ENCODE measurements around the gene ZIC4.

The ZIC4 gene

DNA sequence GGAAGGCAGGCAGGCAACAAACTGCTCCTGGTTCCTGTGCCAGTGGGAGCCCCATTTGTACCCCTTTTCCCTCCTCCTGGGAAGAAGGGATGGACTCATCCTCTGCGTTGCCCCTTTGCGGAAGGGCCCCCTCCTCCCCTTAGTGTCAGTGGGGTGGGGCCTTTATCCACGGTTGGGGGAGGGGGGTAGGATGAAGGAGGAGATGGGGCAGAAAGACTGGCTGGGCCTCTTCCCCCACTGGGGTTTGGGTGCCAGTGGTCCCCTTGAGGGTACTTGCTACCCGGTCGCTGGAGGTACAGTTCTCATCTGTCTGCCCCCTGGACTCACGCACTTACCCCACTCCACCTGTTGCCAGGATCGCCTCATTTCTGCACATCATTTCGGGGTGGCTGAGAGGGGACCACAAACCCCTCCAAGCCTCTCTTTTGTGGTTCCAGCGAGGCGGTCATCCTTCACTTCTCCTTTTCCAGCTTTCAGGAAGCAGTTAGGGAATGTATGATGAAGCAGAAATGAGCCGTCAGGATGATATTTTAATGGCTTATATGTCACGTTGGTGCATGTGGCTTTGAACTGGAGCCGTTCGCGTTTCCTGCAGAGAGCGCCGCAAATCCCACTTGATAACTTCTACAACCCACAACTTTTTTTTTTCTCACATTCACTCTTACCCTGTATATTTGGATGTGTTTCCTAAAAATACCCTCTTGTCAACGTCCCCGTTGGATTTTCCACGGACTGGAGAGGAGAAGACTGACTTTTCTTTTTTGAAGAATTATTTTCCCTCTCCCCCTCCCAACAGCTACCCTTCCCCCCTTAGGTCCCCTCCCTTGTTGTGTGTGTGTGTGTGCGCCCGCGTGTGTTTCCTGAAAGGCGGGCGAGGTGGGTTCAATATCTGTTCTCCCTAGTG is at the start of gene ZIC4:
ZIC4 (minus strand) TSS at position 516 of the 904 bp plus-strand sequence. CDS start 3,746 bp downstream, outside the sequence.
- Histone ChIP-seq H3K4me3 (ENCODE audit: low read length) (no peak within 1 kb of the TSS), H3K36me3 (ENCODE audit: control insufficient read depth, insufficient read depth, low read length) (no peaks in the 10 kb centered on the region), H3K9me3 (ENCODE audit: control insufficient read depth, low read length) (no peaks in the 10 kb centered on the region), H3K27me3 (ENCODE audit: control insufficient read depth, insufficient read depth, low read length) (peaks cover 93% of the 10 kb centered on the region), H3K4me1 (ENCODE audit: control insufficient read depth, insufficient read depth, low read length) (peaks cover 12% of the 10 kb centered on the region), H3K9ac (ENCODE audit: low read length) (no peak within 1 kb of the TSS)

DNA sequence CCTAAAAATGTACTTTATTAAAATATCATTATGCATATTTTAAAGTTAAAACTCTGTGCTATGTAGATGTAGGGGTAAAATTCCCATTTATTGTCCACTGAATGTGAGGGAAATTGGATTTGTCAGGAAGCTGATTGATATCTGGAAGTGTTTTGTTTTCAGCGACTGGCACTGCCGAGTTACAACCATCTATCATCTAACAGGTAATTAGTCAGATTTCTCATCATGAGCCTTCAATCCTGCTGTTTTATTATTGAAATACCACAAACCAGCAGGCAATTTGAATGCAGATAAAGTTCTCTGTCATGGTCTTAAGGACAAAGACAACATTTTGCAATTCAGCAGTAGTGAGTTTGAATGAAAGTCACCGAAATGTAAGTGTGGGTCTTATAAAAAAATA is 43.3 kb upstream of the ZIC4 start:
- Histone ChIP-seq H3K36me3 (ENCODE audit: control insufficient read depth, insufficient read depth, low read length) (no peaks in the 10 kb centered on the region), H3K27me3 (ENCODE audit: control insufficient read depth, insufficient read depth, low read length) (no peaks in the 10 kb centered on the region), H3K9me3 (ENCODE audit: control insufficient read depth, low read length) (no peaks in the 10 kb centered on the region), H3K4me3 (ENCODE audit: low read length) (no peak overlapping the region), H3K9ac (ENCODE audit: low read length) (no peak overlapping the region), H3K4me1 (ENCODE audit: control insufficient read depth, insufficient read depth, low read length) (no peaks in the 10 kb centered on the region)

DNA sequence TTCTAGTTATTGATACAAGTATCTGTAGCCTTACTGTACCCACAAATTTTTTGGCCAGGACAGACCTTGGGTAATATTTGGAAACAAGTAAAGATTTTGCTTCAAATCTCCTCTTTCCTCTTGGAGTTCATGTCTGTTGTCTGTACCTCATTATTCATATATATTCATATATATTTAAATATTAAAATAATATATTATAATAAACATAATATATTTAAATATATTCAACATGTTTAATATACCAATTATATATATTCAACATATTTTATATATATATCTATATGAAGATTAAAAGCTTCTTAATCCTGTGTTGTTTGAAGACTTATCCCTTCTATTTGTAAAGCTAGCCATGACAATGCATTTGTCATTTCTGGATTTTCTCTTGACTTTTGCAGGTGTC is 40.9 kb upstream of the ZIC4 start:
- Histone ChIP-seq H3K4me3 (ENCODE audit: low read length) (no peak overlapping the region), H3K4me1 (ENCODE audit: control insufficient read depth, insufficient read depth, low read length) (no peaks in the 10 kb centered on the region), H3K9me3 (ENCODE audit: control insufficient read depth, low read length) (no peaks in the 10 kb centered on the region), H3K27me3 (ENCODE audit: control insufficient read depth, insufficient read depth, low read length) (no peaks in the 10 kb centered on the region), H3K36me3 (ENCODE audit: control insufficient read depth, insufficient read depth, low read length) (no peaks in the 10 kb centered on the region), H3K9ac (ENCODE audit: low read length) (no peak overlapping the region)

DNA sequence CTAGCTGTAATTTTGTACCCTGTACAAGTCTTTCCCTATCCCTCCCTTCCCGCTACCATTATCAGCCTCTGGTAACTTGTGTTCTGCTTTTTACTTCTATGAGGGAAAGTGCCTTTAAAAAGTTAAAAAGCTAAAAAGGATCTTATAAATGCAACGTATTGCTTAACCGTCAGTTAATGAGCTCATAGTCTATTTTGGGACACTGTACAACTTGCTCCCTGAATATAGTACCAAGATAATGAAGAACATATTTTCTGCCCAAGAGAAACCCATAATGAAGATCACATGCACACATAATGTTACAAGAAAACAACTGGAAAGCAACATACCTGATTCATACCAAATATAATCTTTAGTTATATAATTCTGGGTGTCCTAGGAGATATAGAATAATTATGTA is 25.4 kb upstream of the ZIC4 start:
- H3K4me1 ChIP-seq (ENCODE audit: control insufficient read depth, insufficient read depth, low read length), result no peaks in the 10 kb centered on the region
- H3K27me3 ChIP-seq (ENCODE audit: control insufficient read depth, insufficient read depth, low read length), result no peaks in the 10 kb centered on the region
- H3K9ac ChIP-seq (ENCODE audit: low read length), result no peak overlapping the region
- H3K9me3 ChIP-seq (ENCODE audit: control insufficient read depth, low read length), result no peaks in the 10 kb centered on the region
- H3K36me3 ChIP-seq (ENCODE audit: control insufficient read depth, insufficient read depth, low read length), result no peaks in the 10 kb centered on the region
- no peak overlapping the region for H3K4me3 ChIP-seq (ENCODE audit: low read length)

DNA sequence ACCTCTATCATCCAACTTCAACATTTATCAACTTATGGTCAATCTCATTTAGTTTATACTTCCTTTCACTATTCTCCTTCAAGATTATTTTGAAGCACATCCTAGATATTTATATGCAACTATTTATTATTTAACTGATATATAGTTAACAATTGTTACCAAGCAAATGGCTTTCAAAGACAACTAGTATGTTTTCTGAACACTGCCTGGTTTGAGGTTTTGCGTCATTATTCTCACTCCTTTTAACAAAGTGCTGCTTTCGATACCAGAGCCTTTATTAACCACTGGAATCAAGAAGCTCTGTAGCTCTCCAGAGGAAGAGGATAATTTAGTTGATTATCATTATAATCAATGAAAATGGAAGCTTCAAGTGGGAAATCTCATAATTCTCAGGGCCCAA is 22.4 kb upstream of the ZIC4 start:
- Histone ChIP-seq H3K36me3 (ENCODE audit: control insufficient read depth, insufficient read depth, low read length) (no peaks in the 10 kb centered on the region), H3K4me1 (ENCODE audit: control insufficient read depth, insufficient read depth, low read length) (no peaks in the 10 kb centered on the region), H3K9me3 (ENCODE audit: control insufficient read depth, low read length) (no peaks in the 10 kb centered on the region), H3K4me3 (ENCODE audit: low read length) (no peak overlapping the region), H3K27me3 (ENCODE audit: control insufficient read depth, insufficient read depth, low read length) (peaks cover 14% of the 10 kb centered on the region), H3K9ac (ENCODE audit: low read length) (no peak overlapping the region)

DNA sequence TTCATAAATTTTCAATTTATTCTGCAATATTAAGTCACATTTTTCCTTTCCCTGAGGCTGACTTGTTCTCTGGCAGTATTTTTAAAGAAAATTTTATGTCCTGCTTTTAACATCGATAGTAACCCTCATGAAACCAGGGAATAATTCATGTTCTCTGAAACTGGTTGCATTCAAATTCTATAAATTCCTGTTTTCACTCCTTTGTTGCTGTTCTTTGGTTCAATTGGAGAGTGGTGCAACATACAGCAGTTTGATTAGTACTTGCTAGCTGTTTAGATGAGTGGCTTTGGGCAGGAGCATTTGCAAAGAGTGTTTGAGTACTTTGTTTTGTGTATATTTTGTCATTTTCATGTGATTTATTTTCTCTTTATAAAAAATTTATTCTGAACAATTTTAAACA is 22.0 kb upstream of the ZIC4 start:
- H3K36me3 ChIP-seq (ENCODE audit: control insufficient read depth, insufficient read depth, low read length), result no peaks in the 10 kb centered on the region
- no peak overlapping the region for H3K9ac ChIP-seq (ENCODE audit: low read length)
- H3K27me3 ChIP-seq (ENCODE audit: control insufficient read depth, insufficient read depth, low read length), result peaks cover 19% of the 10 kb centered on the region
- H3K4me3 ChIP-seq (ENCODE audit: low read length), result no peak overlapping the region
- H3K9me3 ChIP-seq (ENCODE audit: control insufficient read depth, low read length), result no peaks in the 10 kb centered on the region
- H3K4me1 ChIP-seq (ENCODE audit: control insufficient read depth, insufficient read depth, low read length), result no peaks in the 10 kb centered on the region

DNA sequence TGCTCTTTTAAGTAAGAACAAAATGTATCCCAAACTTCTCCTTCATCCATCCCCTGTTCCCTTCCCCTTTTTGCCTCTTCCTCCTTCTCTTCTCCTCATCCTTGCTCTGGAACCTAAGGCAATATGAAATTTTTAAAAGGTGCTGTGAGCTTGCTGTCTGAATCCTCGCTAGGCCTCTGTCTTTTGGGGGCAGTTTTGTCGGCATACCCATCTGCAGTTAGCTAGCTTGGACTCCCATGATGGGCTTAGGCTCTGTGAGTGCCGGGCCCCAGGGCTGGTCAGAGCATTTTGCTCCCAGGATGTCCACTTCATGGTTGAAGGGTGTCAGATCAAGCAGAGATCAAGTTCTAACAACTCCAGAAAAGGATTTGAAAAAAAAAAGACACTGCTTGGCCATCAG is 21.4 kb upstream of the ZIC4 start:
- Histone ChIP-seq H3K9me3 (ENCODE audit: control insufficient read depth, low read length) (no peaks in the 10 kb centered on the region), H3K27me3 (ENCODE audit: control insufficient read depth, insufficient read depth, low read length) (peaks cover 25% of the 10 kb centered on the region), H3K36me3 (ENCODE audit: control insufficient read depth, insufficient read depth, low read length) (no peaks in the 10 kb centered on the region), H3K4me1 (ENCODE audit: control insufficient read depth, insufficient read depth, low read length) (no peaks in the 10 kb centered on the region), H3K4me3 (ENCODE audit: low read length) (no peak overlapping the region), H3K9ac (ENCODE audit: low read length) (no peak overlapping the region)

DNA sequence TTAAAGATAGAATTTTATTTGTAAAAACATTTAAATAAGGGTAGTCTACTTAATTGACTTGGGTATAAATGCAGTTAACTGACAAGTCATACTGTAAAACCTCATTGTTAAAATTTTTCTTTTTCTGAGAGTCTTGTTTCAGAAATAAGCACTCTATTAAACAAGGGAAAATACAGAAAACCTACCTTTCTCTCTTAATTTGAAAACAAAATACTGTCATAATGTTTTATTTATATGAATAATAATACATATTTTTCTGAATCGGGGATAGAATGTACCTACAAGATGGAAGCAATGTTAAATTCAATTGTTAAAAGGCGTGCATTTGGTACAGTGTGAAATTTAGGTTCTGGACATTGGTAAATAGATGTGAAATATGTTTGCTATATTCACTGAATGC is 20.6 kb upstream of the ZIC4 start:
- H3K36me3 ChIP-seq (ENCODE audit: control insufficient read depth, insufficient read depth, low read length), result no peaks in the 10 kb centered on the region
- no peaks in the 10 kb centered on the region for H3K9me3 ChIP-seq (ENCODE audit: control insufficient read depth, low read length)
- H3K9ac ChIP-seq (ENCODE audit: low read length), result no peak overlapping the region
- peaks cover 33% of the 10 kb centered on the region for H3K27me3 ChIP-seq (ENCODE audit: control insufficient read depth, insufficient read depth, low read length)
- H3K4me1 ChIP-seq (ENCODE audit: control insufficient read depth, insufficient read depth, low read length), result no peaks in the 10 kb centered on the region
- no peak overlapping the region for H3K4me3 ChIP-seq (ENCODE audit: low read length)

DNA sequence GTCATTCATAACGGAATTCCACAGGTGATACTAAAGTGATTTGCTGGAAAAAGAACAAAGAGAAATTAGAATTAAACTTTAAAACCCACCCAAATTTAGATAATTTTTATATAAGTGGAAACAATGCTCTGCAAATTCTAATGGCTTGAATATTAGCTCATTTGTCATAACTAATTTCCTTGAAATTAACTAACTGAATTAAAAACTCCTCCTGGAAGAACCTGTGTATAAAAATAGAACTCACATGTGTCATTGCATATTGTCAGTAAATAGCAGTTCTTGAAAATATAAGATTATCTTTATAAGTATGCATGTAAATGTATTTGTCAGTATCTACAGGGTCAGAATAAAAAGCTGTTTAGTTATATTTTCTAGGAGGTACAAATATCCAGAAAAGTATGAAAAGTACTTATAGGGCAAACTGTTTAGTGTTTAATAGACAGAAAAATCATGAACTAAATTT is 19.1 kb upstream of the ZIC4 start:
- Histone ChIP-seq H3K9me3 (ENCODE audit: control insufficient read depth, low read length) (no peaks in the 10 kb centered on the region), H3K9ac (ENCODE audit: low read length) (no peak overlapping the region), H3K4me1 (ENCODE audit: control insufficient read depth, insufficient read depth, low read length) (no peaks in the 10 kb centered on the region), H3K4me3 (ENCODE audit: low read length) (no peak overlapping the region), H3K27me3 (ENCODE audit: control insufficient read depth, insufficient read depth, low read length) (peaks cover 48% of the 10 kb centered on the region), H3K36me3 (ENCODE audit: control insufficient read depth, insufficient read depth, low read length) (no peaks in the 10 kb centered on the region)

DNA sequence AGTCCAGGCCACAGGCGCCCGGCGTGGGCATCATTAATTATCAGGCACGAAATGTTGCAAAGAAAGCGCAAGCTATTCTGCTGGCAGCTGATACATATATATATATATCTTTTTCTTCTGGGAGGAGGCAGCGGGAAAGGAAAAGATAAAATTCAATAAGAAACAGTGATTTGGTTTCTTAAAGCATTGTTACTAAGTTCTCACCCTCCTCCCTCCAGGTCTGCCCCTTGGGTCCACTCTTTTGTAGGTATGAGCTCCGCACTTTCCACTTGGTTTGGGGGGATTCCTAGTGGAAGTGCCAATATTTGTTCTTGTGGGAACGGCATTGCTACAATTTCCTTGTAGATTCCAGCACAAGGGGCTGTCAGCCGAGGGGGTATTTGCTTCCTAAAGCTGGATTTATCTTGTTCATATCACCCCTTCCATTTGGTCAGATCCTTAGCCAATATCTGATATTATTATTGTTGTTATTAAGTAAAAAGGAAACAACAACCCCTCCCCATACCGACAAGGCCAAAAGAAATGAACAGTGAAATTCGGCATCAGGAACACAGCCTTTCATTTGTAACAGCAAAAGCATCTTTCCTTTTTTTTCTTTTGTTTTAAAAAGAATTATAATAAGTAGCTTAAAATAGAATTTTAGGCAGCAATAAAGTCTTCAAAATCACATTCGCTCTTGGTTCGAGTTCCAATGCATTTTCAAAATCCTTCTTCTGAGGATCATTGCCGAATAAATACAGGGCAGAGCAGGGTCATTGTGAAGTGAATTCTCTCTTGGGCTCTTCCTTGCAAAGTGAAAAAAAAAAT is 18.4 kb upstream of the ZIC4 start:
- H3K27me3 ChIP-seq (ENCODE audit: control insufficient read depth, insufficient read depth, low read length), result peaks cover 54% of the 10 kb centered on the region
- no peak overlapping the region for H3K4me3 ChIP-seq (ENCODE audit: low read length)
- H3K9ac ChIP-seq (ENCODE audit: low read length), result no peak overlapping the region

DNA sequence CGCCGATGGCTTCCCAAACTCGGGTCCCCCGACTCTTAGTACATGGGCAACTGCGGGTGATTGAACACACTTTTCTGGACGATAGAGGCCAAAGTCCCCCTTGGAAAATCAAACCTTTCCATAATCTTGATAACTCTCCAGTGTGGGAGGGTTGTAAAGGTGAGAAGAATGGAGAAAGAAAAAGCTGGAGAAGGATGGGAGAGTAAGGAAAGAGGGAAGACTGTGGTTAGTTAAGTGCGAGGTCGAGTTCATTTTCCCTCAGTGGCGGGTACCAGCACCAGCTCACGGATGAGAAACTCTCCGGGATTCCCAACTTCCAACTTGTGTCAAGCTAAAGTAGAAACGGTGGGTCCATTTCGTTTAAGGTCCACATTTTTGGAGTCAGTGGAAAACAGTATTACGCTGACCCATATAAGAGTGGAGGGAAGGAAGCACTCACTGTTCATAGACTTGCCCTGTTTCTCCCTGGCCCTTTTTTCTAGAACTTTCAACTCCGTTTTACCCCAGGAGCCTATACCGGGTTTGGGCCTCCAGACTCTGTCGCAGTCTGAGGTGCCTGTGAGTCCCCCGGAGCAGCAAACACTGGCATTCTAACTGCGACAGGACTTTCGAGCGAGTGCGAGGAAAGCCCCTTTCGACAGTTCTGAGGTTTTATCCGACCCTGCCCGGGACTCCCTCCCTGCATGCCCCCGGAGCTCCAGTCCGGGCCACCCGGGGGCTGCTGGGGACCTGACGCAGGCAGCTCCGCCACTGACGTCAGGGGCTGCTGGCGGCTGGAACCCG is 17.6 kb upstream of the ZIC4 start:
- Histone ChIP-seq H3K9me3 (ENCODE audit: control insufficient read depth, low read length) (no peaks in the 10 kb centered on the region), H3K4me1 (ENCODE audit: control insufficient read depth, insufficient read depth, low read length) (no peaks in the 10 kb centered on the region), H3K27me3 (ENCODE audit: control insufficient read depth, insufficient read depth, low read length) (peaks cover 62% of the 10 kb centered on the region), H3K4me3 (ENCODE audit: low read length) (no peak overlapping the region), H3K36me3 (ENCODE audit: control insufficient read depth, insufficient read depth, low read length) (no peaks in the 10 kb centered on the region), H3K9ac (ENCODE audit: low read length) (no peak overlapping the region)

More for the DNA sequence above, 18.4 kb upstream of the ZIC4 start:
- Histone ChIP-seq H3K9me3 (ENCODE audit: control insufficient read depth, low read length) (no peaks in the 10 kb centered on the region), H3K36me3 (ENCODE audit: control insufficient read depth, insufficient read depth, low read length) (no peaks in the 10 kb centered on the region), H3K4me1 (ENCODE audit: control insufficient read depth, insufficient read depth, low read length) (no peaks in the 10 kb centered on the region)

DNA sequence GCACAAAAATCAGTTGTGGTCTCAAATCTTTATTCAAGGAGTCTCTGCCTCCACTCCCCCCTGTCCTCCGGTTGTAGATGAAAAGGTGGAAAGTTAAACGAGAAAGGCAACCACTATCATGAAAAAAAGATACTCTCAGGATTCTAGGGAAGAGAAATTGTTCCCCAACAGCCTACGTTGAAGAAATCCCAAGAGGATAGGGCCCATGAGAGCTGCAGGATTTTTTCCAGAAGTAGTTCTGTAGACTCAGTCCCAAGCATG is 17.1 kb upstream of the ZIC4 start:
- Histone ChIP-seq H3K36me3 (ENCODE audit: control insufficient read depth, insufficient read depth, low read length) (no peaks in the 10 kb centered on the region), H3K4me1 (ENCODE audit: control insufficient read depth, insufficient read depth, low read length) (no peaks in the 10 kb centered on the region), H3K9me3 (ENCODE audit: control insufficient read depth, low read length) (no peaks in the 10 kb centered on the region), H3K27me3 (ENCODE audit: control insufficient read depth, insufficient read depth, low read length) (peaks cover 67% of the 10 kb centered on the region), H3K9ac (ENCODE audit: low read length) (no peak overlapping the region), H3K4me3 (ENCODE audit: low read length) (no peak overlapping the region)
